ENCODE results near the gene PLCG1. TPM values are rescaled to one million over a fixed set of nuclear protein-coding genes. Genes with fewer than 3 reads are reported as not detected.

Gene PLCG1
- total and polyA plus RNA-seq, 9 of the 15 experiments (the other 6 are each of a cell fraction or from before 2014, with no cell fraction given), result 1.7 to 67.0 (median 34.8) TPM

- in situ Hi-C loops (cut with MboI), result no loop called here
- Histone ChIP-seq H3K9me3 (replicated peaks; ENCODE audit: control insufficient read depth, insufficient read depth, low read depth, low read length) (no peaks in the 10 kb centered on the region), H2AFZ (ENCODE audit: low read depth, low read length) (no peak overlapping the region), H3K4me2 (ENCODE audit: insufficient read depth, low read length) (no peak overlapping the region), H3K36me3 (ENCODE audit: control insufficient read depth, insufficient read depth, low read length) (peaks cover 8% of the 10 kb centered on the region; the same call in 1 of the 3 replicates), H3K9me1 (ENCODE audit: control insufficient read depth, insufficient read depth, low read length) (peaks cover 8% of the 10 kb centered on the region), H3K79me2 (ENCODE audit: control insufficient read depth, insufficient read depth, low read length) (peaks cover 71% of the 10 kb centered on the region), H3K4me1 (replicated peaks in 1 of 2; ENCODE audit: control insufficient read depth in 2 of 2, insufficient read depth in 2 of 2, low read length in 2 of 2) (peaks cover 4 to 23% of the 10 kb centered on the region in 2 experiments; a peak in 4 of 5 replicates), H3K27ac (ENCODE audit: extremely low read depth, low read depth, low read length) (no peak overlapping the region), H4K20me1 (replicated peaks; ENCODE audit: control insufficient read depth, insufficient read depth, low read length) (peaks cover 37% of the 10 kb centered on the region), H3K9ac (ENCODE audit: insufficient read depth in 1 of 2, low read depth in 2 of 2, low read length in 2 of 2) (no peak overlapping the region), H3K27me3 (ENCODE audit: control insufficient read depth in 2 of 2, insufficient read depth in 2 of 2, low read length in 2 of 2) (no peaks in the 10 kb centered on the region), H3K4me3 (no peak overlapping the region)
- 53% methylated on average over 5 of the region's 5 CpGs for WGBS (ENCODE audit: insufficient coverage, low coverage, missing lambda C conversion rate)
- intact Hi-C loops (cut with micrococcal nuclease), result no loop called here
- no TSS peak for BruUV-seq (replicated peaks)
- DNase-seq (ENCODE audit: extremely low read depth in 1 of 4, low spot score in 3 of 4) (no peak), ATAC-seq (no peak), FAIRE-seq (no peak)
- CTCF ChIA-PET (ENCODE audit: low intra/inter-chr PET ratio), result no interaction called here
- TF ChIP-seq NFRKB (IDR thresholded peaks at IDR 0.05; ENCODE audit: low read depth), result no peak
- TF ChIP-seq NEUROD1 (IDR thresholded peaks at IDR 0.05; ENCODE audit: borderline replicate concordance, low read depth, low read length, partially characterized antibody), result no peak
- no peak for TF ChIP-seq HDAC3 (IDR thresholded peaks at IDR 0.05; ENCODE audit: borderline replicate concordance, partially characterized antibody)
- TF ChIP-seq SMARCA5 (IDR thresholded peaks at IDR 0.05), result no peak
- TF ChIP-seq RHOXF2B (CRISPR knock-in tag; conservative IDR thresholded peaks at IDR 0.05), result no peak
- TF ChIP-seq ZBTB49 (CRISPR knock-in tag; IDR thresholded peaks at IDR 0.05; ENCODE audit: borderline replicate concordance), result no peak
- no peak for TF ChIP-seq ZNF778 (CRISPR knock-in tag; IDR thresholded peaks at IDR 0.05)
- TF ChIP-seq MTF1 (CRISPR knock-in tag; IDR thresholded peaks at IDR 0.05; ENCODE audit: borderline replicate concordance), result no peak
- no peak for TF ChIP-seq RBFOX2 (IDR thresholded peaks at IDR 0.05; ENCODE audit: low read depth, low read length)
- no peak for TF ChIP-seq HDAC8 (tag; IDR thresholded peaks at IDR 0.05)
- no peak for TF ChIP-seq TAF1 (IDR thresholded peaks at IDR 0.05; ENCODE audit: control insufficient read depth, extremely low read depth, insufficient read depth, low read length, severe bottlenecking)
- POLR2A ChIA-PET, result interaction anchor here (0.6 to 3.0 kb wide), 4 partner anchors 10 to 287 kb away, joined by 3 to 15 read pairs (median 8); no protein-coding TSS in a partner anchor
Observed at GRCh38 chr20:41148942-41149341, 11.6 kb downstream of the PLCG1 start.
